HepG2 (cell line): ENCODE measurements around the gene DPP3. TPM values are rescaled to one million over a fixed set of nuclear protein-coding genes. Genes with fewer than 3 reads are reported as not detected.

ENCODE experiments used
- ASH2L ChIP-seq: fragments of 300-600, 200-600 bp; sonication (generic); IDR thresholded peaks from 2 replicates; pipeline ENCODE4 v1.7.0; 2017; ENCODE audit warnings: low read depth, mild to moderate bottlenecking, moderate library complexity, mixed read lengths, low read length; ENCODE audit not compliant: insufficient read length
- ATF6 ChIP-seq: sonication (generic); formaldehyde crosslinking; conservative IDR thresholded peaks from 2 replicates; pipeline ENCODE4 v1.4.0; 2020; ENCODE audit warnings: missing genetic modification reagents
- ELF4 ChIP-seq: sonication (generic); formaldehyde crosslinking; IDR thresholded peaks from 2 replicates; pipeline ENCODE4 v1.5.0; 2020; ENCODE audit warnings: missing genetic modification reagents, mild to moderate bottlenecking, moderate library complexity, borderline replicate concordance
- GRHL1 ChIP-seq: sonication (generic); formaldehyde crosslinking; conservative IDR thresholded peaks from 2 replicates; pipeline ENCODE4 v1.8.0; 2022; ENCODE audit warnings: missing genetic modification reagents
- NRL ChIP-seq: sonication (generic); formaldehyde crosslinking; IDR thresholded peaks from 2 replicates; pipeline ENCODE4 v1.5.0; 2020; ENCODE audit warnings: missing genetic modification reagents, mild to moderate bottlenecking, moderate library complexity, borderline replicate concordance
- RARA ChIP-seq: IDR thresholded peaks from 2 replicates; pipeline ENCODE4 v1.6.1; 2016; ENCODE audit warnings: missing genetic modification reagents, missing compliant biosample characterization
- SNAPC4 ChIP-seq: sonication (generic); formaldehyde crosslinking; IDR thresholded peaks from 2 replicates; pipeline ENCODE4 v1.4.0; 2020; ENCODE audit warnings: mild to moderate bottlenecking, missing genetic modification reagents
- SOX6 ChIP-seq, 2 experiments: fragments of 450-650 bp in 1 of 2; sonication (generic) in 1 of 2; formaldehyde crosslinking in 1 of 2; IDR thresholded peaks; 2 replicates each; pipeline versions ENCODE4 v1.4.0 to v1.6.1; 2017 to 2020; ENCODE audit warnings: antibody characterized with exemption in 1 of 2, mild to moderate bottlenecking in 1 of 2, missing genetic modification reagents in 1 of 2
- ZBTB4 ChIP-seq: sonication (generic); formaldehyde crosslinking; IDR thresholded peaks from 2 replicates; pipeline ENCODE4 v1.4.0; 2020; ENCODE audit warnings: missing genetic modification reagents, mild to moderate bottlenecking, borderline replicate concordance
- ZFP62 ChIP-seq: sonication (generic); formaldehyde crosslinking; IDR thresholded peaks from 2 replicates; pipeline ENCODE4 v1.4.0; 2020; ENCODE audit warnings: missing genetic modification reagents
- ZFP82 ChIP-seq: sonication (generic); formaldehyde crosslinking; IDR thresholded peaks from 2 replicates; pipeline ENCODE4 v1.5.1; 2020; ENCODE audit warnings: mild to moderate bottlenecking, missing genetic modification reagents, borderline replicate concordance
- ZNF160 ChIP-seq: sonication (generic); formaldehyde crosslinking; IDR thresholded peaks from 2 replicates; pipeline ENCODE4 v1.8.0; 2022; ENCODE audit warnings: mild to moderate bottlenecking, inconsistent platforms, missing genetic modification reagents
- ZNF367 ChIP-seq: sonication (generic); formaldehyde crosslinking; IDR thresholded peaks from 2 replicates; pipeline ENCODE4 v1.4.0; 2020; ENCODE audit warnings: missing genetic modification reagents, borderline replicate concordance
- ZNF446 ChIP-seq: sonication (generic); formaldehyde crosslinking; IDR thresholded peaks from 2 replicates; pipeline ENCODE4 v1.5.0; 2020; ENCODE audit warnings: mild to moderate bottlenecking, missing genetic modification reagents
- ZNF572 ChIP-seq: sonication (generic); formaldehyde crosslinking; IDR thresholded peaks from 2 replicates; pipeline ENCODE4 v1.5.1; 2020; ENCODE audit warnings: mild to moderate bottlenecking, missing genetic modification reagents
- ZNF589 ChIP-seq: sonication (generic); formaldehyde crosslinking; conservative IDR thresholded peaks from 2 replicates; pipeline ENCODE4 v1.8.0; 2022; ENCODE audit warnings: mild to moderate bottlenecking, moderate library complexity, missing genetic modification reagents
- polyA plus RNA-seq, 8 experiments: library from polyadenylated mRNA; depleted of rRNA in 3 of 8; stranded (reverse) in 7 of 8; unstranded in 1 of 8; fragments of >200 nt; fragmentation: Illumina TruSeq in 4 of 8; extraction: Trizol in 4 of 8; gene quantifications; 2 replicates each; pipeline versions ENCODE4 v1.2.1 to v1.2.3, GENCODE V29; 2011 to 2016; ENCODE audit warnings: low read depth in 4 of 8, missing spikeins in 1 of 8, mixed read lengths in 1 of 8; ENCODE audit not compliant: insufficient read depth in 1 of 8
- total RNA-seq, 5 experiments: library from RNA; depleted of rRNA; stranded (reverse); fragments of >200 nt; fragmentation: Illumina TruSeq; extraction: Trizol; gene quantifications; 2 replicates each; pipeline ENCODE4 v1.2.3, GENCODE V29; 2016; ENCODE audit warnings: low read depth in 1 of 5

DPP3 gene
- total and polyA plus RNA-seq, 2 of the 13 experiments (the other 11 are each of a cell fraction or from before 2014, with no cell fraction given) = 38.4 to 59.8 TPM

GRCh38 chr11:66510271-66510989 is 30.2 kb downstream of the DPP3 start, which contains the start of gene BBS1 (continued):
- TF ChIP-seq SNAPC4 (CRISPR knock-in tag) = no peak
- TF ChIP-seq ATF6 (CRISPR knock-in tag) = no peak
- TF ChIP-seq SOX6 (IDR thresholded peaks at IDR 0.05) = no peak
- TF ChIP-seq SOX6 (CRISPR knock-in tag; IDR thresholded peaks at IDR 0.05) = peak; percentile 67
- peak; percentile 77; the same call in 1 of the 2 replicates for TF ChIP-seq ZFP82 (CRISPR knock-in tag)
- no peak for TF ChIP-seq ZNF589
- no peak for TF ChIP-seq ASH2L
- no peak for TF ChIP-seq GRHL1 (CRISPR knock-in tag)
- TF ChIP-seq ZFP62 (CRISPR knock-in tag) = no peak
- no peak for TF ChIP-seq RARA (CRISPR knock-in tag)
- peak; percentile 43; the same call in 1 of the 2 replicates for TF ChIP-seq NRL
- no peak for TF ChIP-seq ZNF367 (CRISPR knock-in tag)
- 0 out of 2 replicates have a peak, but pooled peaks have one; percentile 59 for TF ChIP-seq ZNF160 (CRISPR knock-in tag)
- peak; percentile 95; the same call in 1 of the 2 replicates for TF ChIP-seq ZNF572 (CRISPR knock-in tag)
- TF ChIP-seq ZBTB4 (CRISPR knock-in tag) = no peak
- no peak for TF ChIP-seq ELF4 (CRISPR knock-in tag)
- TF ChIP-seq ZNF446 (CRISPR knock-in tag) = no peak
